Activated naive CD4-positive, alpha-beta T cell (primary cell): ENCODE results near the gene RHBDF2.

Source experiments
- DNase-seq, 4 experiments: peaks; one replicate each; lab custom pipeline; 2025; lab: John Stamatoyannopoulos, UW

Gene RHBDF2

DNA sequence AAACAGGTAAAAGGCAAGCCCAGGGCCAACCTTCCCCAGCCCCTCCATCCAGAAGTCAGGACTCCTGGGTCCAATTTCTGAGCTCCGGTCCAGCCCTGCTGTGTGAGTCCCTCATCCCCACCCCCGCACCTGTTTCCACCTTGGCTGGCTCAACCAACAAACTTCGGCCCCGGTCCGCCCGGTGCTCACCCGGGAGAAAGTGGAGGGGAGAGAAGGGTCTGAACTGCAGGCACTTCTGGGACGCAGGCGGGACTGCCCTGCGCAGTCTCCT lies 541 bp downstream of the RHBDF2 start:
- no peak for DNase-seq

DNA sequence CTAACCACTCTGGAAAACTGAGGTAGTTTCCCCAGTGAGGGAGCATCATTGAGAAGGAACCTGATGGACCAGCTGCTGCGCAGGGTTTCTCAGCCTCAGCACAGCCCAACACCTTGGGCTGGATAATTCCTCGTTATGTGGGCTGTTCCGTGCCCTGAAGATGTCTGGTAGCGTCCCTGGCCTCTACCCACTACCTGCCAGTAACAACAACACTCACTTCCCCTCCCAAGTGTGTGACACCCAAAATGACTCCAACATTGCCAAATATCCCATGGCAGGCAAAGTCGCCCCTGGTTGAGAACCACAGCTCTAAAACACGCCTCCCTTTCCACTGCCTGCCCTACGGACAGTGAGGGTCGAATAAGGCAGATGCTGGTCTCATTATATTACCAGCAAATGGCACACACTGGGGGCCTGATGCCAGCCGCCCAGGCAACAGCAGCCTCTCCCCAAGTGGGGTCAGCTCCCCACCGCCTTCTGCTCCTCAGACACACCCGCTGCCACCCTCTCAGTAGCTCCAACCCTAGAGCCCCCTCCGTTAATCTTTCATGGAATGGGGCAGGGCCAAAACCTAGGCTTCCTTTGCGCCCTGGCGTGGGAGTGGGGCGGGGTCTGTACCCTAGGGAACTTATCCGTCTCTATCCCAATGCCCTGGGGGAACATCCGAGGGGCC lies 1.0 kb downstream of the RHBDF2 start:
- DNase-seq, result no peak

DNA sequence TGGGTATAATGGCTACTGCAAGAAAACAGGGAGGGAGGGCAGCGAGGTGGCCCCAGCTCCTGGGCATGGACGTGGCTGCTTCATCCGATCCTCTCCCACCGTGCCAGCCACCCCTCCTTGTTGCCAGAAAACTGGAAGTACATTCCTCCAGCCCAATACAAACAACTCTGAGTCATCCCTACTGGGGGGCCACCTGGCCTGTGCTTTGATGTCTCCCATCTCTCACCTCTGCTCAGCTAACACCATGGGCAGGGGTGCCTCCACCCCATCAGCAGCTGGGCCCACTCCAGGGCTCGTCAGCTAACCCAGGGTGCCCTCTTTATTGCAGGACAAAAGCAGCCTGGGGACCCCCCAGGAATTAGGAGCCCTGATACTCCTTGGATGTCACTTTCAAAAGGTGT lies 2.0 kb downstream of the RHBDF2 start:
- DNase-seq, result no peak

DNA sequence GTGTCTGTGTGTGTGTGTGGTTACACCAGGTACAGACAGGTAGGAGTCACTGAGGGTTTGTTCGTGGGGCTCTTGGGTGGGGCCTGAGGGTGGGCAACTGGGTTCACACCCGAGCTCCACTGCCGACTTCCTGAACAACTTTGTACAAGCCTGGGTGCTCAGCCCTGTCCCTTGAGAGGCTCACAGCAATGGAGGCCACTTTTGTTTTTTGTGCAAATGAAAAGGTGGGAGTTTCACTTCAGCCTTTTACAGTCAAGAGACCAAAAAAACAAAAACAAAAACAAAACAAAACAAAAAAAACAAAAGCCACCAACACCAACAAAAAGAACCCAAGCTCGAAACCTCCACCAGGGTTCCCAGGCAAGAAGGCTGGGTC lies 2.4 kb downstream of the RHBDF2 start:
- no peak for DNase-seq

DNA sequence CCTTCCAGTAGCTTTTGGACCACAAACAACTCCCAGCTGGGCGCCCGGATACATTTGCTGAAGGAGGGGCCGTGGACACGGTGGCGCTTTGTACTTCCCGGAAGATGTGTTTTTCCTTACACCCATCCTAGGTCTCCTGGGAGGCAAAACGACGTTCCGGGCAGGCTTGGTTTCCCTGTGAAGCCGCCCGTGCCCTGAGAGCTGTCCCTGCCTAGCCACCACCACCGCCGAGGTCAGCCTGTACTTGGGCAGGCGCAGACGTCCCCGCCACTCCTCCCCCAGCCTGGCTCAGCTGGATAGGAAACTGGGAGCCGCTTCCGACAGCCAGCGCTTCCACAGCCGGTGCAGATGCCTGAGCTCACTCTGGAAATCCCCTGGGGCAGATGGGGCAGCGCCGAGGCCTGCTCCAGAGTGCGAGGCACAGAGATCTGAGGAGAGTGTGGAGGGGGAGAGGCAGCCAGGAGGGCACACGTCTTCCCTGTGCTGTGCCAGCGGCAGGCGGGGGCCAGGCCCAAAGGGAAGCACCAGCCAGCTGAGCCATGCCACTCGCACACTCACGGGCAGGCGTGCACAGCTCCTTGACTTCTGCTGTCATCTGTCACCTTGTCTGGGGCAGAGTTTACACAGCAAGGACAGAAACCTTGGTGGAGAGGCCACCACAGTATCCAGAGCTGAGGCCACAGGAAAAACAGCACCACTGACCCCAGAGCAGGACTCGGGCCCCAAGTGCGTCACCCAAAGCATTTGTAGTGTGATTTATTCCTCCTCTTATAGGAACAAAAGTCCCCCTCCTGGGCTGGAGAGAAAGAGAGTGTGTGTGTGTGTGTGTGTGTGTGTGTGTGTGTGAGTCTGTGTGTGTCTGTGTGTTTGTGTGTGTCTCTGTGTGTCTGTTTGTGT lies 3.0 kb downstream of the RHBDF2 start:
- DNase-seq, result no peak

DNA sequence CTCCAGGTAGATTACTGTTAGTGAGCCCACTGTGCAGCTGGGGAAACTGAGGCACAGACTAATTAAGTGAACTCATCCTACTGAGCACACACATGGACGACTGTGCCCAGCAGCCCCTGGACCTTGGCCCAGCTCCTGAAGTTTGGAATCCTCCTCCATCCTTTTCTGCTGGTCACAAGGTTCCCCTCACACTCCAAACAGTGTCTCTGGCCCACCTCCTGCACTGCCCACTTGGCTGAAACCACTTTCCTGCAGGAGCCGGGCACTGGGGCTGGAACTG lies 3.6 kb downstream of the RHBDF2 start:
- no peak for DNase-seq

DNA sequence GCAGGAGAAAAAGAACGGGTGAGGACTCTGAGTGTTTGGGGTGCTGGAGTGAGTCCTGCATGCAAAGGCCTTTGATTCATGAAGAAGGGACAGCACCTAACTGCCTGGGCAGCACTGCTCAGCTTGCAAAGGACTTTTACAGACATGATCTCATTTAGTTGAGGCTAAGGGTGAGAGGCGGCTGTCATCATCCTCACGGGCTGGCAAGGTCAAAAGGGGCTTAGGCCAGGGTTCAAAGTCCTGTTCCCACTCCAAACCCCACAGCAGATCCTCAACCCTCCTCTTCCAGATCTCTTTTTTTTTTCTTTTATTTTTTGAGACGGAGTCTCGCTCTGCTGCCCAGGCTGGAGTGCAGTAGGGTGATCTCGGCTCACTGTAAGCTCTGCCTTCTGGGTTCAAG lies 4.8 kb downstream of the RHBDF2 start:
- no peak for DNase-seq

DNA sequence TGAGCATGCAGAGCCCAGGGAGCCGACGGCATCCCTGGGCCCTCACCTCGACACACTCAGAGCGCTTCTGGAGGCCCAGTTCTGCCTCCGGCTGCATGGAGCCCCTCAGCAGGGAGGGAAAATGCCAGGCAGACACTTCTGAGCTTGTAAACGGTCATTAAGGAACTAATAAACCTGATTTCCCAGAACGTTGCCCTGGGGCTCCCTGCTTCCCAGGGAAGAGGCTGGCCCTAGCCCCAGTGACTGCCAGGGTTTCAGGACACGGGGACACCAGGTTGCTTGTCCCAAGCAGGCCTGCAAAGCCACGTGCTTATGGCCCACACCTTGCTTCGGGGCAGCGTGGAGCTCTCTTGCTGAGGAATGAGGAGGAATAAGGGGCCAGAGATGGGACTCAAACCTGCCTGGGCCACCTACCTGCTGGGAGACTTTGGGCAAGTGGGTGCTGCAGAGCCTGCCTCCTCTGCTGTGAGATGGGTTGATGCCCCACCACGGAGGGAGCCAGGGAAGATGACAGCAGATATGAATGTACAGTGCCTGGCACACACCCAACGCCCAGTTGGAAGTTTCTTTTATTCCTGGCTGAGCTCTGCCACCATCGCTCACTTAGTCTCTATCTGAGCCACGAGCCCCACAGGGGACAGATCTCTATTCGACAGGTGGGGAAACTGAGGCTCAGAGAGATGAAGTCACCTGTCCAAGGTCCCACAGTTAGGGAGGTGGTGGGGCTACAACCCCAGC lies 5.4 kb downstream of the RHBDF2 start:
- DNase-seq, result no peak

DNA sequence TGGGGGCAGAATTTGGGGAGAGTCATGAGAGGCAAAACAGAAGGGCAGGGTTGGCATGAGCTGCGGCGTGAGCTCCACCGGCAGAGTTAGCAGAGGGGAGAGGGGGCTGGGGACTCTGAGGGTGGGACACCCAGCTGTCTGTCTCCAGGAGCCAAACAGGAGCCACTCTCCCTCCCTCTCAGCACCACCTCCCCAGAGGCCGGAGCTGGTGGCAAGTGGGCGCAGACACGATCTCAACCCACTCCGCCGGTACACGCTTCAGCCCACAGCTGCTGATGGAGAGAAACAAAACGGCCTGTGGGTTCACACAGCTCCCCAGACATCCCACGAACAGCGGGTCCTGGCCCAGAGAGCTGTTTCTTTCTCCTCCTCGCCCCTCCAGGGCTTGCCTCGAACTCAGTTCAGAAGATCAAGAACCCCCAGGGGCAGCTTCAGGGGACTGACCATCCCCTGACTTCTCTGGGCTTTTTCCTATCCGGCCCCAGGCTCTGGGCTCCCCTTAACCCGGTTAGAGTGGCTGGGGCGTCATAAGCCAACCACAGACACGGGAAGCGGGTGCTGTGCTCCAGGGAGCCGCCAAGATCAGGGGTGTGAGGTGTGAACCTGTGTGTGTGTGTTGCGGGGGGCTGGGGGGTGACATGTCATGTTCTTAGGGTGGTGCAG lies 7.6 kb downstream of the RHBDF2 start:
- DNase-seq, result no peak

DNA sequence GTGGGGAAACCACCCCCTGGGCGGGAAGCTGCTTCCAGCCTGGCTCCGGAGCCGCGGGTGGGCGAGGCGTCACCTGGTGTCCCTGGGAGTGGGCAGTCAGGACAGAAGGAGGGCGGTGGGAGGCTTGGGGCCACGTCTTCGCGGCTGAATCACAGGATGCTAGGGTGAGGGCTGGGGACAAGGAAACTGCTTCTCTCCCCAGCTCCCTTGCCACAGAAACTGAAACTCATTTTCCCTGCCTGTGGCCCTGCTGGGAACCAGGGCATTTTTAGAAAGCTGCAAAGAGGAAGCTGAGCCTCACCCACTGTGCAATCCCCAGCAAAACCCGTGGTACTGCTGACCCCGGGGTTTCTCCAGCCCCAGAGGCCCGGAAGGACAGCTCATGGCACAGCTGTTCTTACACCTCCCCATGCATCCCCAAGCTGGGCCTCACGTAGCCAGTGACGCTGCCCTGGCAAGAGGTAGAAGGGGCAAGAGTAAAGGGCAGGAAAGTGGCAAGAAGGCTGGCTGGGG lies 8.2 kb downstream of the RHBDF2 start:
- no peak for DNase-seq

DNA sequence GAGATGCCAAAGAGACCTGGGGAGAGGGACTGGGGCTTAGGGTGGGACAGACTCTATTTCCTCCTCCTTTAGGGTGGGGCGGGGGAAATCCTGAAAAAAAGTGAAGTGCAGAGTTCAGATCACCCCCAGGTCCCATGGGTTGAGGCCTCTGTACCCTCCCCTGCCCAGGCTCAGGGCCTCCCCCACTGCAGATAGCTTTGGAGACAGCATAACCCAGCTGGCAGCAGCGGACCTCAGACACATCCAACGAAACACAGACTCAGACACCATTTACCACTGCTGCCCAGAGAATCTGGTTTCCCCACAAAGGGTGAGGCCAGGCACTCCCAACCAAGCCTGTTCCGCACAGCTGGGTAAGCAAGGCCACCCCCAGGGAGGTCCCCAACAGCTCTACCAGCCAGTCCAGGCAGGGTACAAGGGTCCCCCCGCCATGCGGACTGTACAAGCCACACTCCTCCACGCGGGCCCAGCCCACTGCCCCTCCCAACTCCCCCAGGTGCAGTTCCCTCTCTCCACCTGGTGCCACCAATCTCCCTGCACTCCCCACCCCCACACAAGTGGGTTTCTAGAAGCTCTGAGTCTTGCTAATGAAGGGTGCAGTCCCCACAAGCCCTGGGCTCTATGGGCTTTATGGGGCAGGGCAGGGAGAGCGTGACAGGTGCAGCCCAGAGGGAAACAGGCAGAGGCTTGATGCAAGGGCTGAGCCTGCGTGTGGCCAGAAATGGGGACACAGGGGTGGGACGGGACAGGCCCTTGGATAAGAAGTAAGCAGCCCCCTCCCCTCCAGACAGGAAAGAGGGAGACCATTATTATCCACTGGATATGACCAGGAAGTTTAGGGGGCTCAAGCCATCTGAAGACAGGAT lies 8.9 kb downstream of the RHBDF2 start:
- DNase-seq, result no peak

DNA sequence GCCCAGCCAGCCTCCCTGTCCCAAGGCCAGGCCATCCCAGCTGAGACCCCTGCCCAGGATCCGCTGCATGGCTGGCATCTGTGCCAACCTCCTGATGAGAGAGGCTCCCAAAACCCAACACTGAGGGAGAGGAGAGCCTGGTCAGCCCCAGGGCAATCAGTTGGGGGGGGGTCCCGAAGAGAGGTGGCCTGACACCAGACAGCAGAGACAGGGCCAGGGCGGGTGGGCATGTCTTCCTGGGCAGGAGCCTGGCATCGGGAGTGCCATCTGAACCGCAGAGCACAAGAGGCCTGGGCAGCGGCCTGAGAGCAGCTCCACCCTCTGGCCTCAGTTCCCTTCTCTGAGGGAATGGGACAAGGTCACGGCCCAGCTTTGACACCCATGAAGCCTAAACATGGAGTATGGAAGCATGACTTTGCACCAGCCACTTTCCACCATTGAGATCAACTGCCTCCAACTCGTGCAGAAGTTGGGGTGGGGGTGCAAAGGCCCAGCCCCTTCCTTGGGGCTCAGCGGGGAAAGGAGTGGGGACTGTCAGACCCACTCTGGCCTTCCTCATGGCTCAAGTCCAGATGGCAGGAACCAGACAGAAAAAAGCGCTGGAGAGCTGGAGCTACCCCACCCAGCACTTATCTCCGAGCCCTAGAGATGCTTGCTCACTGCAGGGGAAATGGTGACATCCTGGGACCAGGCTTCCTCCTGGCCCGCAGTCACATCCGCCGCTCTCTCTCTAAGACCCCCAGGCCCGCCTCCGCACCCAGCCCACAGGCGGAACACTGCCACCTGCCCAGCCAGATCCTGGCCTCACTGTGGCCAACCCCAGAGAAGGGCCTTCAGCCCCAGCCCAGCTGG lies 9.7 kb downstream of the RHBDF2 start:
- no peak for DNase-seq

DNA sequence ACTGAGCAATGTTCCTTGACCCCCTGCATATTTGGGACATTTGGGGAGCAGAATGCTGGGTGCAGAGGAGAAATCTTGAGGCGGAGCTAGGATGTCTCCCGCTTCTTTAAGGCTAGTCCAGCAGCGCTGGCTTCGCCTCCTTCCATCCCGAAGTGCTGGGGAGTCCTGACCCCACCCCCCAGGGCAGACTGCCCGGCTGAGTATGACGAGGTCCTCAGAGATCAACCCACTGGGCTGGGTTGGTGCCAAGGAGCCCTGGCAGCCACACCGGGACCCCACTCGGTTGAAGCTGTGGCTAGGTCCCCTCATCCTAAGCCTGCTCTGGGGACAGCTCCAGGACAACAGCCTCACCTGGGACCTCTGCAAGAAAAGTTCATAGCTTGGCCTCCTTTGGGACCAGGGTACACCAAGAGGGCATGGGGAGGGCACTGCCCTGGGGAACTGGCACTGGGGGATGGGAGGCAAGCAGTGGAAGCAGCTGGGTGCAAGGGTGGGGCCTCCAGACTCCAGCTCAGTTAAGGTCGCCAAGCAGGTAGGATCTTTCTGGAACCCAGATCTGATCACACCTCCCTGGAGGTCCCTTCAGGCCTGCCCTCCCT lies 11.0 kb downstream of the RHBDF2 start:
- no peak for DNase-seq

DNA sequence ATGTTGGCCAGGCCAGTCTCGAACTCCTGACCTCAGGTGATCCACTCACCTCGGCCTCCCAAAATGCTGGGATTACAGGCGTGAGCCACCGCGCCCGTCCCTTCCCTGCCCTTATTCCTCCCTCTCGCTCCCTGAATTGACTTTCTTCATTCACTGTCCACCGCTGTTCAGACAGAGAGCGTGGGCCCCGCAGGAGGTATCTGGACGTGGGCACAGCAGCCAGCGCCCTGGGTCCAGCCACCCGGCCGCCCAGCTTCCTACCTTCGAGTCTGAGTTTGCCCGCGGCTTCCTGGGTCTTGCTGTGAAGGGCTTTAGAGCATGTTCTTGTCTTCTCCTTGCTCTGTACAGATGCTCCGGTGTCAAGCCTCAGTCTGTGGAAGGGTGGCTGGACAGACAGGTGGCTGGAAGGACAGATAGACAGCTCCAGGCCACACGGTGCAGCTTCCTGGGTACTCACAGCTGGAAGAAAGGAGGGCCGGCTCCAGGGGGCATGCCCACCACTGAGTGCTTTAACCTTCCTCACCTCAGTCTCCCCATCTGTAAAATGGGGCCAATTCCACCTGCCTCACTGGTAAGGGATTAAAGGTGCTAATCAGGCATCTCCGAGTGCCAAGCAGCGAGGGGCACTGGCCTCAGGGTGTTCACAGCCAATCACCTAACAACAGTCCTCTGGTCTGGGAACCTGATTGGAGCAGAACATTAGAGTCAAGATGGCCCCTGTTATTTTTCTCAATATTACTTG lies 13.6 kb downstream of the RHBDF2 start:
- DNase-seq, result no peak

DNA sequence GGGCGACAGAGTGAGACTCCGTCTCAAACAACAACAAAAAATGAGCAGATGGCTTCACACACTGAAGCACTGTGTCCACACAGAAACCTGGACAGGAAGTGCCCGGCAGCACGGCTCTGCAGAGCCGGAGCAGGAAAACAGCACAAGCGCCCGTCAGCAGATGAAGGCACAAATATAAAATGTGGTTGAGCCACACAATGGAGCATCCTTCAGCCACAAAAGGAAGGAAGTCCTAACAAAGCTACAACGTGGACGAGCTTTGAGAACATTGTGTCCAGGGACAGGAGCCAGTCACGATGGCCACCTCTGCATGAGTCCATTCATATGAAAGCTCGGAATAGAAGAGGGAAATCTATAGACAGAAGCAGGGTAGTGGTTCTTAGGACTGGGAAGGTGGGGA lies 15.7 kb downstream of the RHBDF2 start:
- no peak for DNase-seq

DNA sequence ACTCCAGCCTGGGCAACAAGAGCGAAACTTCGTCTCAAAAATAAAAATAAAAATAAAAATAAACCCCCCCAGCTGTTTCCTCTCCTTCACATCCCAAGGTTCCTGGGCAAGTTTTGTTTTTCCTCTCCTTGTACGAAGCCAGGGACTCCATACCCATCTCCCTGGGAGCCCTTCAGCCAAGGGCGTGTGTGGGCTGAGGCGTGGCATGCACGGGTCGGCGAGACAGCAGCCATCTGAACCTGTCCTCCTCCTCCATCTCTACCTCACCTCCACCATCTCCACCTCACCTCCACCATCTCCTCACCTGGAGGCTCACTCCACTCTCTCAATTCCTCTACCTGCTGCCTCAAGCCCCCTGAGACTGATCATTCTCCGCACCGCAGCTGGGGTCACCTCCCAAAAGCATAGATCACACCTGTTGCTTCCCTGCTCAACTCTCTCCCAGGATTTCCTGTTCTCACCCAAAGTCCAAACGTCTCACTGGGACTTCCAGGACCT lies 16.9 kb downstream of the RHBDF2 start:
- DNase-seq, result no peak

DNA sequence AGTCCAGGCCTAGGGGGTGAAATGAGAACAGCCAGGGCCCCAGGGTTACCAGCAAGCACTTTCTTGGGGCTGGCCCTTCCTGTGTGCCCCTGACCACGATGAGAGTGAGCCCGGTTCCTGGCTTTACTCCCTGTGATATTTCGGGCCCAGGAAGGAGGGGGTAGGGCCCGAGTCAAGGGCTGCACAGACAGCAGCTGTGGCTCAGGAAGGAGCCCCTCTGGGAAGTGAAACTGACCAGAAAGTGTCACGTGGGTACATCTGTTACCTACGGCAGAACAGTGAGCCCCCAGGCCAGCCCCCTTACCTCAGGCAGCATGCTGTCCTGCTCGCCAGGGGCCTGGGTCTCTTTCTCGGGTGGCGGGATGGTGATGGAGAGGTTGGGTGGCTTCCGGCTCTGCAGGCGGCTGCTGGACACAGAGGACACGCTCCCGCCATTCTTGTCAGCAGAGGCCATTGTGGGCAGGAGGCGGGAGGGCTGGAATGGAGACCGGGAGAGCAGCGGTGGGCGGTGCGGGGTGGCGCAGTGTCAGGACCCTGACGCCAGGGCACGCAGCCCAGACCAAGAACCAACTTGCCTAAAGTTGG lies 20.1 kb downstream of the RHBDF2 start:
- no peak for DNase-seq

DNA sequence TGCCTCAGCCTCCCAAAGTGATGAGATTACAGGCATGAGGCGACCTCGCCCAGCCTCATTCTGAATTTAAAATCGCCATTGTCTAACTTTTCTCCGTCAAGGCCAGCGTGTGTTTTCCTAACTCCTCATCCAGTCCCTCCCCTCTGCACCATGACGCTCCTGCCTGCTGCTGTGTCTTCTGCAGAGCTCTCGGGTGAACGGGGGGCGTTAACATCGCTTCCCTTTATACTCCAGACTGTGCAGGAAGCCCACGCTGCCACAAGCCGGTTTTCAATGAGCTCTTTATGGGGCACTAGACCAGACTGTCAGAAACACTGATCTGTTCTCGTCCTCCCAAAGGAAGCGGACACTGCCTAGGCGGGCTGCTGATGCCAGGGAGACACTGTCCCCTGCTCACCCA lies 20.6 kb downstream of the RHBDF2 start:
- DNase-seq, result no peak

DNA sequence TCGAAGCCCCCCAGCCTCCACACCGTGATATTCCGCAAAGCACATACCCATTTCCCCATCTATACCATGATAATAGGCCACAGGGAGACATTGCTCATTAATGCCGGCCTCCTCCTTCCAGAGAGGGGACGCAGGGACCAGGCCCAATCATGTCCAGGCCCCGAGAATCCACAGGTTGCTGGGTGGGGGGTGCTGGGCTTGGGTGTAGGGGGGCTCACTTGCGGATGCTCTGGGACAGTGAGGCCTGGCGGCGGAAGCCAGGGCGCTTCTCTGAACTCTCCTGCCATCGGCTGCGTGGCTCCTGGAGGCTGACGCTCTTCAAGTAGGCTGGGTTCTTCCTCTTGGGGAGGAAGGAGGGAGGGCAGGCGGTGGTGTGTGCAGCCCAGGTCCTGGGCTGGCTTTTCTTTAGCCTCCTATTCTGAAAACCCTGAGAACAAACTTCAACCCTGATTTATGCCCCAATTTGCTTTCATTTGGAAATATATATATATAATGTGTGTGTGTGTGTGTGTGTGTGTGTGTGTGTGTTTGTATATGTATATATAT lies 21.6 kb downstream of the RHBDF2 start:
- no peak for DNase-seq
